ENCODE measurements around the gene TMEM163. TPM values are rescaled to one million over a fixed set of nuclear protein-coding genes. Genes with fewer than 3 reads are reported as not detected.

TMEM163 gene
- total RNA-seq, 1 experiment from 2014 or later = 4.1 TPM

DNA sequence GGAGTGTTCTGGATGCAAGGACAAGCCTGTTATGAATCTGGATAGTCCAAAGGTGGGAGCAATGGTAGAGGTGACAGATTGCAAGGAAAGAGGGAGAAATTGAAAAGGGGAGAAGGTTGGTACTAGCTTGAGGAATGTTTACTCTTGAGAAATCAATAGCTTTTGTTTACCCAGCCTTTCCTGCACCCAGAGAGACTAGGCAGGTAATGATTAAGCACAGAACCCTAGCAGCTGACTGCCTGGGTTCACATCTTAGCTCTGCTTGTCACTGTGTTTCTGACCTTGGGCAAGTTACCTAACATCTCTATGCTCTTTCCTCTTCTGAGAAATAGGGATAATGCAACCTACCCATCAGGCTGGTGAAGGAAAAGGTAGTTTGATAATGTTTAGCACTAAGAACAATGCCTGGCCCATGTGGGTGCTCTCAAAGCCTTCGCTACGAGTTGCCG is 286.3 kb downstream of the TMEM163 start:
- no peaks in the 10 kb centered on the region for H3K9me3 ChIP-seq
- ChIA-PET CTCF (interaction anchor here (0.7 to 1.6 kb wide), 5 partner anchors 9 to 545 kb away, joined by 3 to 22 read pairs (median 10); no protein-coding TSS in a partner anchor), POLR2A (no interaction called here)
- H3K4me3 ChIP-seq (ENCODE audit: low read depth, low read length) = no peak overlapping the region
- Mint-ChIP-seq H3K4me3 (ENCODE audit: unreplicated experiment) (peak overlapping the region; percentile 42), H3K4me1 (ENCODE audit: low read depth, unreplicated experiment) (peaks cover 48% of the 10 kb centered on the region), H3K27ac (ENCODE audit: unreplicated experiment) (peak overlapping the region; percentile 78), H3K27me3 (ENCODE audit: insufficient read depth, unreplicated experiment) (no peaks in the 10 kb centered on the region), H3K36me3 (ENCODE audit: insufficient read depth, unreplicated experiment) (peaks cover 12% of the 10 kb centered on the region), H3K9me3 (ENCODE audit: unreplicated experiment) (no peaks in the 10 kb centered on the region)
- H3K27me3 ChIP-seq (replicated peaks; ENCODE audit: control insufficient read depth, insufficient read depth, low read length) = no peaks in the 10 kb centered on the region
- no TSS peak for BruUV-seq (replicated peaks)
- H3K36me3 ChIP-seq (ENCODE audit: control insufficient read depth, insufficient read depth, low read length) = no peaks in the 10 kb centered on the region
- TF ChIP-seq, protein P1, sequence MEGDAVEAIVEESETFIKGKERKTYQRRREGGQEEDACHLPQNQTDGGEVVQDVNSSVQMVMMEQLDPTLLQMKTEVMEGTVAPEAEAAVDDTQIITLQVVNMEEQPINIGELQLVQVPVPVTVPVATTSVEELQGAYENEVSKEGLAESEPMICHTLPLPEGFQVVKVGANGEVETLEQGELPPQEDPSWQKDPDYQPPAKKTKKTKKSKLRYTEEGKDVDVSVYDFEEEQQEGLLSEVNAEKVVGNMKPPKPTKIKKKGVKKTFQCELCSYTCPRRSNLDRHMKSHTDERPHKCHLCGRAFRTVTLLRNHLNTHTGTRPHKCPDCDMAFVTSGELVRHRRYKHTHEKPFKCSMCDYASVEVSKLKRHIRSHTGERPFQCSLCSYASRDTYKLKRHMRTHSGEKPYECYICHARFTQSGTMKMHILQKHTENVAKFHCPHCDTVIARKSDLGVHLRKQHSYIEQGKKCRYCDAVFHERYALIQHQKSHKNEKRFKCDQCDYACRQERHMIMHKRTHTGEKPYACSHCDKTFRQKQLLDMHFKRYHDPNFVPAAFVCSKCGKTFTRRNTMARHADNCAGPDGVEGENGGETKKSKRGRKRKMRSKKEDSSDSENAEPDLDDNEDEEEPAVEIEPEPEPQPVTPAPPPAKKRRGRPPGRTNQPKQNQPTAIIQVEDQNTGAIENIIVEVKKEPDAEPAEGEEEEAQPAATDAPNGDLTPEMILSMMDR (IDR thresholded peaks at IDR 0.05; ENCODE audit: insufficient read depth in 1 of 2, low read depth in 1 of 2, low read length in 1 of 2, severe bottlenecking in 1 of 2, unreplicated experiment in 1 of 2) = no peak
- peaks cover 31% of the 10 kb centered on the region for H3K4me1 ChIP-seq
- intact Hi-C loops (cut with micrococcal nuclease; ENCODE audit: unreplicated experiment) = loop anchor here (1.0 kb wide), 3 partner anchors 19 to 314 kb away; no protein-coding TSS in a partner anchor
- peak; percentile 60 to 63 for DNase-seq

DNA sequence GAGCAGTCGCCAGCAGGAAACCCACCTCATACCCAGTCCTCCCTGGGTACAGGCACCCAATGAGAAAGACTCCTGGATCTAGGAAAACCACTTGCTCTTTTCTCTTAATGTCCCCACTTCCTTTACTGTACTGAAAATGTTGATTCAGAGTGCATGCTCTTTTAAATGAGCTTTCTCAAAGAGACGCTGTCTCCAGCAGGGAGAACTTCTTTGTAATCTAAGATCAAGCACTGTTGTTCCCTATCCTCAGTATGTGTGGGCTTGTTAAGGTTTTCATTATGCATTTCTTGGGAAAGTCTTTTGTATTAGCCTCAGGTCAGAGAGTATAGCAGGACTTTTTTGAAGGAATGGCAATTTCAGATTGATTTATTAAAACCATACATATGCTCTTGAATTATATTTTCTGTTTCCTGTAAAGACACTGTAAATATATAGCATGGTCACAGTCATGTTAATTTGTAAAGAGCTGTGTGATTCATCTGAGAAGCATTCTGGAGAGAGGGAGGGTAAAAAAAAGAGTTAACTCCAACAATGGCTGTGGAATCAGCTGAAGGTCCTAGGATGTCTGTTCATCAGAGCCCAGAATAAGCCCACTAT is 286.9 kb downstream of the TMEM163 start:
- CTCF ChIA-PET = interaction anchor here (0.7 to 1.6 kb wide), 5 partner anchors 9 to 545 kb away, joined by 3 to 22 read pairs (median 10); no protein-coding TSS in a partner anchor
- no peaks in the 10 kb centered on the region for H3K36me3 ChIP-seq (ENCODE audit: control insufficient read depth, insufficient read depth, low read length)
- peak overlapping the region; percentile 78 for H3K27ac Mint-ChIP-seq (ENCODE audit: unreplicated experiment)
- H3K4me1 ChIP-seq = peaks cover 31% of the 10 kb centered on the region
- H3K9me3 ChIP-seq = no peaks in the 10 kb centered on the region
- peak overlapping the region; percentile 42 for H3K4me3 Mint-ChIP-seq (ENCODE audit: unreplicated experiment)
- H3K9me3 Mint-ChIP-seq (ENCODE audit: unreplicated experiment) = no peaks in the 10 kb centered on the region
- H3K4me3 ChIP-seq (ENCODE audit: low read depth, low read length) = no peak overlapping the region
- peaks cover 48% of the 10 kb centered on the region for H3K4me1 Mint-ChIP-seq (ENCODE audit: low read depth, unreplicated experiment)
- no TSS peak for BruUV-seq (replicated peaks)
- no peaks in the 10 kb centered on the region for H3K27me3 ChIP-seq (replicated peaks; ENCODE audit: control insufficient read depth, insufficient read depth, low read length)
- POLR2A ChIA-PET = no interaction called here
- H3K27me3 Mint-ChIP-seq (ENCODE audit: insufficient read depth, unreplicated experiment) = no peaks in the 10 kb centered on the region
- H3K36me3 Mint-ChIP-seq (ENCODE audit: insufficient read depth, unreplicated experiment) = peaks cover 12% of the 10 kb centered on the region
- no peak for DNase-seq
- TF ChIP-seq, protein P1 (IDR thresholded peaks at IDR 0.05; ENCODE audit: insufficient read depth in 1 of 2, low read depth in 1 of 2, low read length in 1 of 2, severe bottlenecking in 1 of 2, unreplicated experiment in 1 of 2) = no peak
- intact Hi-C loops (cut with micrococcal nuclease; ENCODE audit: unreplicated experiment) = loop anchor here (1.0 kb wide), 3 partner anchors 19 to 314 kb away; no protein-coding TSS in a partner anchor

DNA sequence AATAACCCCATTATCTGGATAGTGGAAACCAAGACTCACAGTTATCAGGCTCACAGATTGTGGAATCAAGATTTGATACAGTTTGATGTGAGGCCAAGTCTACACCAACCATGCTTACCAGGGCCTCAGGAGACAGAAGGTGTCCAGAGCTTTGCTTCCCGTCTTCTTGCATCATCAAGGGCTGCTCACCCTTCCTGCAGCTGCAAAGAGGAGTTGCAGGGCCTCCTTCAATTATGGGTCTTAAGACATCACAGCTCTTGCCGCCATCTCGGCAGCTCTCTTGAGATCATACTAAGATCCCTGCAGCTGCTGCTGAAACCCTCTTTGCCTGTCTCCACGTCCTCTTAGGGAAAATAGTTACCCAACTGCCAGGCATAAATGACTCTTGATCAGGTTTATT is 288.9 kb downstream of the TMEM163 start:
- H3K36me3 ChIP-seq (ENCODE audit: control insufficient read depth, insufficient read depth, low read length) = no peaks in the 10 kb centered on the region
- no peaks in the 10 kb centered on the region for H3K36me3 Mint-ChIP-seq (ENCODE audit: insufficient read depth, unreplicated experiment)

More for the DNA sequence above, 288.9 kb downstream of the TMEM163 start:
- H3K27ac Mint-ChIP-seq (ENCODE audit: unreplicated experiment) = no peak overlapping the region
- intact Hi-C loops (cut with micrococcal nuclease; ENCODE audit: unreplicated experiment) = no loop called here
- Histone ChIP-seq H3K27me3 (replicated peaks; ENCODE audit: control insufficient read depth, insufficient read depth, low read length) (no peaks in the 10 kb centered on the region), H3K4me1 (peaks cover 22% of the 10 kb centered on the region), H3K9me3 (no peaks in the 10 kb centered on the region), H3K4me3 (ENCODE audit: low read depth, low read length) (no peak overlapping the region)
- BruUV-seq (replicated peaks) = no TSS peak
- H3K9me3 Mint-ChIP-seq (ENCODE audit: unreplicated experiment) = no peaks in the 10 kb centered on the region
- no peak for DNase-seq
- peaks cover 36% of the 10 kb centered on the region for H3K4me1 Mint-ChIP-seq (ENCODE audit: low read depth, unreplicated experiment)
- POLR2A ChIA-PET = no interaction called here
- CTCF ChIA-PET = no interaction called here
- H3K4me3 Mint-ChIP-seq (ENCODE audit: unreplicated experiment) = no peak overlapping the region
- TF ChIP-seq, protein P1 (IDR thresholded peaks at IDR 0.05; ENCODE audit: insufficient read depth in 1 of 2, low read depth in 1 of 2, low read length in 1 of 2, severe bottlenecking in 1 of 2, unreplicated experiment in 1 of 2) = no peak
- H3K27me3 Mint-ChIP-seq (ENCODE audit: insufficient read depth, unreplicated experiment) = no peaks in the 10 kb centered on the region

Data from Caco-2 (cell line).